ENCODE measurements around the gene DPM3.
A peak's percentile ranks its signal among the peaks of the same experiment; 100 is the strongest.
"Not testable (repeated sequence)": the region's sequence is repeated elsewhere in the genome, so short reads cannot be mapped to it uniquely, and the experiment has no call there.

DPM3 gene

GRCh38 chr1:155175281-155175926 is 35.1 kb upstream of the DPM3 start:
- DNase-seq (ENCODE audit: low read depth) = no peak

GRCh38 chr1:155174324-155175280 is 34.3 kb upstream of the DPM3 start:
- no peak for DNase-seq (ENCODE audit: low read depth)

- peak; percentile 71 for DNase-seq (ENCODE audit: low read depth)
Observed at GRCh38 chr1:155173478-155174323, 33.4 kb upstream of the DPM3 start, which contains the start of gene TRIM46. TSS of gene TRIM46 (plus strand) at chr1:155173849. CDS start at chr1:155173967, 118 bp downstream.

- DNase-seq (ENCODE audit: low read depth) = peak; percentile 91
Observed at GRCh38 chr1:155172732-155173477, 32.6 kb upstream of the DPM3 start, which contains the start of gene KRTCAP2. TSS of gene KRTCAP2 (minus strand) at chr1:155173304. CDS start at chr1:155173224, 80 bp downstream.

- no peak for DNase-seq (ENCODE audit: low read depth)
Observed at GRCh38 chr1:155171836-155172731, 31.8 kb upstream of the DPM3 start.

GRCh38 chr1:155170806-155171205 is 30.5 kb upstream of the DPM3 start:
- no peak for DNase-seq (ENCODE audit: low read depth)

- DNase-seq (ENCODE audit: low read depth) = no peak
Observed at GRCh38 chr1:155170101-155170785, 29.9 kb upstream of the DPM3 start.

GRCh38 chr1:155169541-155169940 is 29.2 kb upstream of the DPM3 start:
- no peak for DNase-seq (ENCODE audit: low read depth)

GRCh38 chr1:155168456-155169210 is 28.3 kb upstream of the DPM3 start:
- no peak for DNase-seq (ENCODE audit: low read depth)

- DNase-seq (ENCODE audit: low read depth) = not testable (repeated sequence)
Observed at GRCh38 chr1:155168105-155168445, 27.7 kb upstream of the DPM3 start.

GRCh38 chr1:155167166-155168104 is 27.1 kb upstream of the DPM3 start:
- DNase-seq (ENCODE audit: low read depth) = peak; percentile 76

- DNase-seq (ENCODE audit: low read depth) = no peak
Observed at GRCh38 chr1:155166471-155167165, 26.3 kb upstream of the DPM3 start.

GRCh38 chr1:155166051-155166470 is 25.7 kb upstream of the DPM3 start:
- no peak for DNase-seq (ENCODE audit: low read depth)

GRCh38 chr1:155164625-155165024 is 24.3 kb upstream of the DPM3 start:
- not testable (repeated sequence) for DNase-seq (ENCODE audit: low read depth)

GRCh38 chr1:155163785-155164184 is 23.5 kb upstream of the DPM3 start:
- not testable (repeated sequence) for DNase-seq (ENCODE audit: low read depth)

- not testable (repeated sequence) for DNase-seq (ENCODE audit: low read depth)
Observed at GRCh38 chr1:155162631-155163030, 22.3 kb upstream of the DPM3 start.

GRCh38 chr1:155160128-155160527 is 19.8 kb upstream of the DPM3 start:
- DNase-seq (ENCODE audit: low read depth) = no peak

All from stimulated activated CD4-positive, alpha-beta T cell treated with anti-CD3 and anti-CD28 coated beads, Interleukin-2, amount 100 ng/mL, for 4 hours (primary cell).